HG03280 (cell line): Measurements from ENCODE around the gene PRKCI.
"Not testable (repeated sequence)": the region's sequence is repeated elsewhere in the genome, so short reads cannot be mapped to it uniquely, and the experiment has no call there.

Source experiments
- ATAC-seq: cut with Tn5 transposase; IDR thresholded peaks from one replicate; pipeline ENCODE4 v1.9.1; 2021; ENCODE audit warnings: mild to moderate bottlenecking, moderate library complexity; ENCODE audit not compliant: unreplicated experiment

PRKCI gene

GRCh38 chr3:170222647-170223541, 670 bp downstream of the PRKCI start:
- ATAC-seq, result peak; percentile 20

- ATAC-seq, result no peak
Measured at GRCh38 chr3:170225166-170225565, 2.9 kb downstream of the PRKCI start.

DNA sequence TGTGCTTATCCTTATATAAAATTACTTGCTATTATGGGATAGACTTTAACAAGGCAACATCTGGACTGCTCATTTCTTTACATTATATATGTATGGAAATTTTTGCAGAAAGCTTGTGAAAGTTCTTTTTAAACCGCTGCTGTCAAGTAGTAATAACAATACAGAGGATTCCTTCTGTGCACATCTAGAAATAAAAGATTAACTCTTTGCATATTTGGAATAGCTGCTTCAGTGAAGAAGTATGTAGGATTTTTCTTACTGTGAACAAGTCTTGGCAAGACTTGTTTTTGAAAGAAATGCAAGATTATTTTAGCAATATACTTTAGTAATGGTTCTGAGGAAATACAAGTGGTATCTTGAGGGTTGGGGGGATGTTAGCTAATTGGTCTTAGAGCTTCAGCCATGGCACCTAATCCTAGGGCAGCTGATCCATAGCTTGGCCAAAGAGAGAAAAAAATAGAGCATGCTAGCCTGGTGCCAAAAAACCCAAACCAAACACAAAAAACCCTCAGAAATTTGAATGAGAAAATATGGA, 4.3 kb downstream of the PRKCI start:
- ATAC-seq, result no peak

DNA sequence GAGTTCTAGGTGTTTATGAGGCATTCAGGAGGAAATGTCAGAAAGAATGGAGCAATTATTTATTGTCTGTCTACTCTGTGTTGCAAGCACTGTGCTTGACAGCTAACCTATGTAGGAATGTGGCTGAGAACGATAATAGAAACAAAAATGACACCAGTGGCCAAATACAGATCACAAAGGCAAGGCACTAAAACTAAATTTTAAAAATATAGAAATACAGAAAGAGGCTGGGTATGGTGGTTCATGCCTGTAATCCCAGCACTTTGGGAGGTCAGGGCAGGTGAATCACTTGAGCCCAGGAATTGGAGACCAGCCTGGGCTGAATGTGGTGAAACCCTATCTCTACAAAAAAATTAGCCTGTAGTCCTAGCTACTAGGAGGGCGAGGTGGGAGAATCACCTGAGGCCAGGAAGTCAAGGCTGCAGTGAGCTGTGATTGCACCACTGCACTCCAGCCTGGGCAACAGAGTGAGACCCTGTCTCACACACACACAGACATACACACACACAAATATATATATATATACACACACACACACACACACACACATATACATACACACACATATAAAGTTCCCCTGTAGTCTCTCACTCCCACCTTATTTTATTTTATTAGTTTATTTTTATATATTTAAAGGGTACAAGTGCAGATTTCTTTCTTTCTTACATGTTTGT, 6.0 kb downstream of the PRKCI start:
- ATAC-seq, result no peak

GRCh38 chr3:170232266-170232665, 10.0 kb downstream of the PRKCI start:
- no peak for ATAC-seq

DNA sequence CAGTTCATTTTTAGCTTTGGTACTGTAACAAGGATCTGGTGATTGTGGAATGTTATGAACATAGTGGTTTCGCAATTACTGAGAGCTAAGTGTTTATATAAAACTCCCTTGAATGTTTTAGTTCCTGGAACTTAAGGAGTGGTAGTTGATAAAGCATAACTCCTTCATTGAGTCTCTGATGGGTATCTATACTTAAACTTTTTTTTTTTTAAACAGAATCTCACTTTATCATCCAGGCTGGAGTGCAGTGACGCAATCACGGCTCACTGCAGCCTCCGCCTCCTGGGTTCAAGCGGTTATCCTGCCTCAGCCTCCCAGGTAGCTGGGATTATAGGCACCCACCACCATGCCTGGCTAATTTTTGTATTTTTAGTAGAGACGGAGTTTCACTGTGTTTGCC, 11.3 kb downstream of the PRKCI start:
- ATAC-seq, result no peak

GRCh38 chr3:170240142-170240541, 17.9 kb downstream of the PRKCI start:
- no peak for ATAC-seq

- ATAC-seq, result no peak
Measured at GRCh38 chr3:170240671-170241070, 18.4 kb downstream of the PRKCI start.

- no peak for ATAC-seq
Measured at GRCh38 chr3:170244576-170244975, 22.4 kb downstream of the PRKCI start.

- no peak for ATAC-seq
Measured at GRCh38 chr3:170247875-170248274, 25.7 kb downstream of the PRKCI start.

DNA sequence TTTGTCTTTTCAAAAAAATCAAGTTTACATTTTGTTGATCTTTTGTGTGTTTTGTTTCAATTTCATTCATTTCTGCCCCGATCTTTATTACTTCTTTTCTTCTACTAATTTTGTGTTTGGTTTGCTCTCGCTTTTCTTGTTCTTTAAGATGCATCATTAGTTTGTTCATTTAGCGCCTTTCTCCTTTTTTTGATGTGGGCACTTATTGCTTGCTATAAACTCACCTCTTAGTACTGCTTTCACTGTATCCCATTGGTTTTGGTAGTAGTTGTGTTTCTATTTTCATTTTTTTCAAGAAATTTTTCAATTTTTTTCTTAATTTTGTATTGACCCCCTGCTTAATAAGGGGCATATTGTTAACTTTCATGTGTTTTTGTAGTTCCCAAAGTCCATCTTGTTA, 34.4 kb downstream of the PRKCI start:
- ATAC-seq, result no peak

DNA sequence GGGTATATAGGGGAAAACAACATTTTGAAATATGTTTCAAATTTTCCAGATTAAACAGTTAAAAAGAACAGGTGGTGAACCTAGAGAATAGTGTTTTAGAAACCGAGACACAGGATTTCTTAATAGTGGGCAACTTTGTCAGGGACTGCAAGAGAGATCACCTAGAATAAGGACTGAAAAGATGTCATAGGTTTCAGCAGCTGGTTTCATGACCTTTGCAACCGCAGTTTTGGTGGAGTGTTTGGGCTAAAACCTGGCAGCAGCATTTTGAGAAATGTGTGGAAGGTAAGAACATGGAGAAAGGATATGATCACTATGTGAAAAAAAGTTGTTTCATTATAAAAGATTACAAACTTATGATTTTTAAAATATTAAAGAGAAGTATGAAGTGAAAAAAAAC, 34.9 kb downstream of the PRKCI start:
- ATAC-seq, result peak; percentile 76

DNA sequence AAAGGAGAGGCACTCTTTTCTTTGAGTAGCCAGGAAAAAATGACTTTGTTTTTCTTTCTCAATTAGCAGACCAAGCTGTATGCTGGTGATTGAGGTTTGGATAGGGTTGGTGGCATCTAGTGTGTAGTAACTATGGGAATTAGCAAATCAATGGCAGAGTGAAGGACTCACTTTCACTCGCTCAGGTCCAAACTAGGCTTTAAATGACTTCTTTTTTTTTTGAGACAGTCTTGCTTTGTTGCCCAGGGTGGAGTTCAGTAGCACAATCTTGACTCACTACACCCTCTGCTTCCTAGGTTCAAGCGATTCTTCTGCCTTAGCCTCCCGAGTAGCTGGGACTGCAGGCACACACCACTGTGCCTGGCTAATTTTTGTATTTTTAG, 35.9 kb downstream of the PRKCI start:
- ATAC-seq, result no peak

DNA sequence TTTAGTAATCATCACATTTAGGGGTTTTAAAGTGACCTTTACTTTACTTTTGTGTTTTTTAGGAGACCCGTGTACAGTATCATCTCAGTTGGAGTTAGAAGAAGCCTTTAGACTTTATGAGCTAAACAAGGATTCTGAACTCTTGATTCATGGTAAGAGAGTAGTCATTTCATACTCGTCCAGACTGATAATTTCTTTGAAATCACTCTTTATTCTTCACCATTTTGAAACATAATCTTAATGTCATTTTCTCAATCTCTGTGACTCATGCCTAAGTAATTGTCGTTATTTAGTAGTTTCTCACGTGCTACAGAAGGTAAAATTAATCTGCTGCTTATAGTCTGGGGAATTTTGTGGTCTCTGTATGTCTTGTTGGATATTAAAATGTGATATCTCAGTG, 37.7 kb downstream of the PRKCI start:
- ATAC-seq, result no peak

GRCh38 chr3:170267793-170268192, 45.6 kb downstream of the PRKCI start:
- ATAC-seq, result no peak

DNA sequence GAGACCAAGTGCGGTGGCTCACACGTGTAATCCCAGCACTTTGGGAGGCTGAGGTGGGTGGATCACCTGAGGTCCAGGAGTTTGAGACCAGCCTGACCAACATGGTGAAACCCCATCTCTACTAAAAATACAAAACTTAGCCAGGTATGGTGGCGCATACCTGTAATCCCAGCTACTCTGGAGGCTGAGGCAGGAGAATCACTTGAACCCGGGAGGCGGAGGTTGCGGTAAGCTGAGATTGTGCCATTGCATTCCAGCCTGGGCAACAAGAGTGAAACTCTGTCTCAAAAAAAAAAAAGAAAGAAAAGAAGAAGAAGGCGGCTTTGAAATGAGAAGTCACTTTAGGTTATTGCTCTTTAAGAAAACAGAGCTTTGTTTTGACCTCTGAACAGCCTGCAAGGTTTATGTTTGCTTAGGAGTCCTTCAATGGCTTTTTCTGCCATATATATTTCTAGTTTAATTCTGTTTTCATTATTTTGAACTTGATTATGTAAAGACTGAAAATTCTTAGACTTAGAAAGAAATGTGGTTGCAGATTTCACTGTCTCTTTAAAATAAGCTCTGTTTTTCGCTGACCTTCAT, 47.5 kb downstream of the PRKCI start:
- not testable (repeated sequence) for ATAC-seq

DNA sequence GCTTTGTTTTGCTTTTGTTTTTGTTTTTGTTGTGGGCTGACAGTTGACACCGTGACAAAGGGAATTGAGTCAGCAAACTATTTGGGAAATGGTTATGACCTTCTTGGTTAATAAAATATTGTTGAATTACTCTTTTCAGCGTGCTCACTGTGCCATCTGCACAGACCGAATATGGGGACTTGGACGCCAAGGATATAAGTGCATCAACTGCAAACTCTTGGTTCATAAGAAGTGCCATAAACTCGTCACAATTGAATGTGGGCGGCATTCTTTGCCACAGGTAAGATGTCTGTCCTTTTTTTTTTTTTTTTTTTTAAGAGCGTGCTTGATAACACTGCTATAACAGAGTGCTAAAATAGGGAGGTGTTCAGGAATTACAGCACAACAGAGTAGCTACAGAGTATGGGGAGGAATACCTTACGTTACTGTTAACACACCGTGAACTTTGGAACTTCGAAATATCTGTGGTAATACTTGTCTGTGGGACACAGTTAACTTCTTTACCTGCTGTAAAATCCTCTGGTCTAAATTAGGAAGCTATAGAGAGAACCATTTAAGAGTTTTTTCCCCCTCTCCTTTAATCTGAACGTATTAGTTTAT, 48.2 kb downstream of the PRKCI start:
- ATAC-seq, result no peak

- ATAC-seq, result no peak
Measured at GRCh38 chr3:170274641-170275040, 52.4 kb downstream of the PRKCI start.

DNA sequence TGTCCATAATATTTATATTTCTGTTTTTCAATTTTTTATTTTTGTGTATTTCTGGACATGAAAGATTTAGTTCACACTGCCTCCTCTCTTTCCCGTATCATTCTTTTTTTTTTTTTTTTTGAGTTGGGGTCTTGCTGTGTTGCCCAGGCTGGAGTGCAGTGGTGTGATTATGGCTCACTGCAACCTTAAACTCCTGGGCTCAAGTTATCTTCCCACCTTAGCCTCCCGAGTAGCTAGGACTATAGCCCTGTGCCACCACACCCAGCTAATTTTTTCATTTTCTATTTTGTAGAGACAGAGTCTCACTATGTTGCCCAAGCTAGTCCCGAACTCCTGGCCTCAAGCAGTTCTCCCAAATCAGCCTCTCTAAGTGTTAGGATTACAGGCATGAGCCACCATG, 53.6 kb downstream of the PRKCI start:
- ATAC-seq, result no peak

- not testable (repeated sequence) for ATAC-seq
Measured at GRCh38 chr3:170277311-170277710, 55.1 kb downstream of the PRKCI start.

DNA sequence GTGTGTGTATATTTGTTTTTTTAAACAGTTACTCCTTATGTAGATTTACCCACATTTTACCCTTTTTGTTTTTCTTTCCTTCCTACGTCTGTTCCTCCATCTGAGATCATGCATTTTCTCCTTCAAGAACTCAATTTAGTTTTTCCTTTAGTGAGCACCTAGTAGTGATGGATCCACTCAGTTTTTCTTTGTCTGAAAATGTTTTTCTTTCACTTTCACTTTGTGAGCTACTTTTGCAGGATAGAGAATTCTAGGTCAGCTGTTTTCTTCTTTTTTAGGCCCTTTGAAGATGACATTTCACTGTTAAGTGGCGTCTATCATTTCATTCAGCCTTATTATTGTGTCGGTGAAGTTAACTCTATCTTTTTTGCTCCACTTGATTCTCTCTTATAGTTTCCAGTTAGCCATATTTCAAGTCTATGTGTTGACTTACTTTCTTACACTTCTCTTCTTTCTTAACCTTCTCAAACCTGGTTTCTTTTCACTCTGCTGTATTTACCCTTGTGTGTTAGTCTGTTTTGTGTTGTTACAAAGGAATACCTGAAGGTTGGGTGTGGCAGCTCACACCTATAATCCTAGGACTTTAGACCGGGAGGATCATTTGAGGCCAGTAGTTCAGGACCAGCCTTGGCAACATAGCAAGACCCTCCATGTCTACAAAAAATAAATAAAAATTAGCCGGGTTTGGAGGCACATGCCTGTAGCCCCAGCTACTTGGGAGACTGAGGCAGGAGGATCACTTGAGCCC, 55.8 kb downstream of the PRKCI start:
- no peak for ATAC-seq
